NOMO-1 (cell line): ENCODE results near the gene MEGF6.

Source experiments
- DNase-seq, 2 experiments: peaks; one replicate each; lab custom pipeline; 2025; ENCODE audit not compliant: unreplicated experiment in 2 of 2; lab: John Stamatoyannopoulos, UW

The MEGF6 gene

DNA sequence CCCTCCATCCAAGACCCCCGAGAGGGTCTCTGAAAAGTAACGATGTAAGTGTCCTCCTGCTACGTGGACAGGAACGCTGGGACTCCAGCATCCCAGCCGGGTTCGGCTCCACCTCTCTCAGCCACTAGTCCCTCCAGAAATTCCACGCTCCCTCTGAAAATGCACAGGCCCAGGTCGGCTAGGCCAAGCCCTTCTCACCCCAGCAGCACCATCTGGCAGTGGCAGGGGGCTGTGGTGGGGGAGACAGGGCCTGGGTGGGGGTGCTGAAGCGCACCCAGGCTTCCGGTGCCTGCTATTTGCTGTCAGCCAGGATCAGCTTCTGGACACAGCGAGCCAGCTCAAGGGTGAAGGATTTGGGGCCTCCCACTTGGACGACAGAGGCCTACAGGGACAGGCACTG is 83.5 kb downstream of the MEGF6 start:
- no peak for DNase-seq

DNA sequence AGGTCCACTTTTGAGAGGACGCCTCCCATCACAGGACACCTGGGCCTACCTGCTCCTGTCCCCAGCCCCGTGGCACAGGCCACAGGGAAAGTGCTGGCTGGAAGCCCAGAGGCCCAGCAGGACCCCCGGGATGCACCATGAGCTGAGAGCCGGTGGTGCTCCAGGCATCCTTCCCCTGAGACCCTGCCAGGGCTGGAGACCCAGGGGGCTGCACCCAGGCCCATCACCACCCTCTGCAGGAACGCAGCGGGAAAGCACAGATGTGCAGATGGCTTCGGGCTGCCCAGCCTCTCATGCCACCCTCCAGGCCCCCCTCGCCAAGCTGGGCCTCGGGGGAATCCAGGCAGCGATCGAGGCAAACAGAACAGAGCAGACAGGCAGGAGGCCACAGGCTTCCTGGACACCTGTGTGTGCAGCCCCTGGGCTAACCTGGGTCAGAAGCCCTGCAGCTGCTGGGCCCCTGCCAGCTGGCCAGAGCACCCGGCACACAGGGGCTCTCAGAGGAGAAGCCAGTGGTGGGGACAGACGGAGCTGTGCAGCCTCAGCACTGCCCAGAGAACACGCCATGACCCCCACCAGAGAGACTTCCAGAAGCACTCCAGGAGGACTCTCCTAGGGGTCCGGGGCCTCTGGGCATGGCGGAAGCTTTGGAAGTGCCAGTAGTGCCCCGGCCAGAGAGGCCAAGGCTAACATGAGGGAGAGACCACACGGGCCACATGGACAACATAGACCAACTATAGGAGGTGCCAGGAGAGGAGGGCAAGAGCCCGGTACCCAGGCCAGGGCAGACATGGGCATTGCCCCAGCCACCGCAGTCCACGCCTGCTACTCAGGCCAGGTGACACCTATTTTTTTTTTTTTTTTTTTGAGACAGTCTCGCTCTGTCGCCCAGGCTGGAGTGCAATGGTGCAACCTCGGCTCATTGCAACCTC is 85.5 kb downstream of the MEGF6 start:
- no peak for DNase-seq

DNA sequence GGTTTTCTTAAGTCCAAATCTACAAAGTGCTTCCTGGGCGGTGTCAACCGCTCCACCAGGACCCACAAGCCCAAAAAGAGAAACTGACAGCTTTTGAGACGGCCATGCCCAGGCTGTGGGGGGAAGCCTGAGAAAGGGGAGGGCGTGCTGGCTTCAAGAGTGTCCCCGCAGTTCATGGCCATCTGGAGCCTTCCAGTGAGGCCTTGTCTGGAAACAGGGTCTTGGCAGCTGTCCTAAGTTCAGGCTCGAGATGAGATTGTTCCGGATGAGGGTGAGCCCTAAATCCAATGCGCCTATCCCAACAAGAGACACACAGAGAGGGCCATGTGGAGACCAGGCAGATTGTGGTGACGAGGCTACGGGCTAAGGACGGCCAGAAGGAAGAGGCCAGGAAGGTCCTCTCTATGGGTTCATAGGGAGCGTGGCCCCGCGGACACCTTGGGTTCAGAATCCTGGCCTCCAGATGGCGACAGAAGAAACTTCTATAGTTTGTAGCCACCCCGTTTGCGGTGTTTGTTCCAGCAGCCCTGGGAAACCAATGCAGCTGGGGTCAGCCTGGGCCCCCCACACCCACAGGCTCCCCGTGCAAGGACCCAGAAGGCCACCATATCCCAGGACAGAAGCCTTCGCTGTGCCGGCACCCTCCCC is 86.6 kb downstream of the MEGF6 start:
- DNase-seq: no peak

DNA sequence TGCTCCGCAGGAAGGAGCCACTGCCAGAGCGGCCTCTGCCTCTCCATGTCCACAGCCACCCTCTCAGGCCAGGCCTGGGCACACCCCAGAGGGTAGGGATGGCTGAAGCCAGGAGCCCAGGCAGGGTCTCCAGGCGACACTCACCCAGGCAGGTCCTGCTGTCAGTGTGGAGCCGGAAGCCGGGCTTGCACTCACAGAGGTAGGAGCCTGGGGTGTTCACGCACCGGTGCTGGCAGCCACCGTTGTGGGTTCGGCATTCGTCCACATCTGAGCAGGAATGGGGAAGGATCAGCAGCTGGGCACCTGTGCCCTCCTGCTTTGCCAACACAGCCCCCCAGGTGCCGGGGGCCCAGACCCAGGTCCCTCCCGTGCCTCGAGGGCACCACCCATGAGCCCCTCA is 87.3 kb downstream of the MEGF6 start:
- no peak for DNase-seq

DNA sequence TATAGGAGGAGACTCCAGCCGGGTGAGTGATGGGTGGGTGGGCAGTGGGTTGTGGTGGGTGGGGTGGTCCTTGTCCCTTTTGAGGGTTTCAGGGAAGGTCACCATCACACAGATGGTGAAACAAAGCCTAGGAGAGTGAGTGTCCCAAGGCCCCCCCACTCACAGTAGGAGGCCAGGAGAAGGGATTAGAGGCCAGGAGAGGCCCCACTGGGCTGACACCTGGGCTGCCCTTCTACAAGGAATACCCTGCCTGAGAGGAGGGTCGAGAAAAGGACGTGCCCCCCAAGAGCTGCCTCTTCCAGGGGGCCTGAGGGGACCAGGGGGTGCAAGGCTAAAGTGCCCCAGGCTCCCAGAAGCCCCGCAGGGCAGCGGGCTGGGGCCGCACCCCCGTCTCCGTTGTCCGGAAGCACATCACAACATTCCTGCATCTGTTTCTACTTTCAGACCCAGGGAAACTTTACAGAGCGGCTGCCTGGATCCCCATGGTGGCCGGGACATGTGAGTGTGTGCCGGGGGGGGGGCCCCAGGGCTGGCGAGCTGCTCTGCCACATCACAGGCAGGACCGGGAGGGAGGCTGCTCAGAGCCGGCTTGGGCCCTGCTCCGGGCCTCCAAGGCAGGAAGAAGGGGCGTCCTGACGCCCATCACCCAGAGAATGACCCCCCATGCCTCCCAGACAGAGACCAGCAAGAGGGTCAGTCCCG is 88.6 kb downstream of the MEGF6 start:
- no peak for DNase-seq

DNA sequence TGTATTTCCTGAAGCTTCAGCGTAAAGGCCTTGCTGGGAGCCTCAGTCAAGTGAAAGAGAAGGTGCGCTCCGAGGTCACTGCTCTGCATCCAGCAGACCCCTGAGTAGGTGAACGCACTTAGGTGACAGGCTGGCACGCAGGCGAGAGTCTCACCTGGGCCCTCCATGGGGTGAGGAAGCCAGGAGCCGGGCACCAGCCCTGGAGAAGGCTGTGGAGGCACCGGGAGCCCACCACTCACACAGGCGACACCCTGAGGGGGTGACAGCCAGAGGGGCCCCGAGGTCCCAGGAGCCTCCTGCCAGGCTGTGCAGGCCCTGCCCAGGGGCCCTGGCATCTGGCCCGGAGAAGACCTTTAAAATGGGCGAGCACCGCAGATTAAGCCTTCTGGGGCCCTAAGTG is 89.2 kb downstream of the MEGF6 start:
- DNase-seq: no peak

DNA sequence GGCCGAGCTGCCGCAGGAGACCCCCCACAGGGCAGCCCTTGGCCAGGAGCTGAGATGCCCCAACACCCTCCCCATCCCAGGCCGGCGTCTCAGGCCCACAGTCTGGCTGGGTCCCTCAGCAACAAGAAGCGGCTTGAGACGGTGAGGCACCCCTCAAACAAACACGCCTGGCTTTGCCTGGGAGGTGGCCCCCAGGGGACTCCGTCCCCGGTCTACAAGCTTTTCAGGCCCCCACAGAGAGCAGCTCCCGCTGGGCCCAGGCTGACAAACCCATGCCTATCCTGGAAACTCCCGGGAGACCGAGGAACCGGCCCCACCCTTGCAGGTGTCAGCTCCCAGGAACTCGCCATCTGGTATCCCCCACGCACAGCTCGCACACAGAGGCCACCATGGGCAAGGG is 89.9 kb downstream of the MEGF6 start:
- no peak for DNase-seq

DNA sequence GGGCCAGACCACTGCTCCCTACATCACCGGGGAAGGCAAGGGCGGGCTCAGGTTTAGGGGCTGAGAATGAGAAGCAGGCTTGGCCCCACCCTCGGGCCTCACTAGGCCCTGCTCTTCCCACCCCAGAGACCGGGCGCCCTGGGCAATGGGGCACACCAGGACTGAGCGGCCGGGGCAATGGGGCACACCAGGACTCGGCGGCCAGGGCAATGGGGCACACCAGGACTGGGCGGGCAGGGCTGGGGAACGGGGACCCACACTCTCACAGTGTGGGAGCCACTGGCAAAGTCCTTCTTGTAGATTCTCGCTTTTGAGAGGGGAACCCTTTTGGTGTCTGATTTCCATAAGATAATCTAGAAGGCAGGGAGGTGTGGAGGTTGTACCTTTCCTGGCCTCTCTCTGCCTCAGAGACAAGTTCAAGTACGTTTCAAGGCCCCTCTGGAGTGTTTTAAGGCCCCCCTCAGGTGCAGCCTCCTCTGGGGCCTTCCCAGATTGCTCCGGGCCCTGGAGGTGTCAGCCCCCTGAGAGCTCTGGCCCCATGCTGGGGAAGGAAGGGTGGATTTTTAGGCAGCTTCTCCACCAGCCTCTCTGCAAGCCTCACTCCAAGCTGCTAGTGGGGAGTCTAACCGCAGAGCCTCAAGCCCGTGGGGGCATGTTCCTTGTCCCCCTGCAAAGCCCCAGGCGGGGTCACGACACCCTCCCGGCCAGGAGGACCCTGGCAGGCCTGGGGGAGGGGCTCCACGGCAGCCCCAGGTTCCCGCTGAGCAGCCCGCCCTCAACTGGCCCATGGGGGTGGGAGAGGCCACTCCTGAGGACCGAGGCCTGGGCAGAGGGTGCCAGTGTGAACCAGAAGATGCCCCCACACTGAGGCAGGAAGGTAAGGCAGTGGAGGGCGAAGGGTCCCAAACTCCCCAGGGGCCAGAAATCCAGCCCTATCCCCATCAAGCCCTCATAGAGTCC is 90.6 kb downstream of the MEGF6 start:
- no peak for DNase-seq

DNA sequence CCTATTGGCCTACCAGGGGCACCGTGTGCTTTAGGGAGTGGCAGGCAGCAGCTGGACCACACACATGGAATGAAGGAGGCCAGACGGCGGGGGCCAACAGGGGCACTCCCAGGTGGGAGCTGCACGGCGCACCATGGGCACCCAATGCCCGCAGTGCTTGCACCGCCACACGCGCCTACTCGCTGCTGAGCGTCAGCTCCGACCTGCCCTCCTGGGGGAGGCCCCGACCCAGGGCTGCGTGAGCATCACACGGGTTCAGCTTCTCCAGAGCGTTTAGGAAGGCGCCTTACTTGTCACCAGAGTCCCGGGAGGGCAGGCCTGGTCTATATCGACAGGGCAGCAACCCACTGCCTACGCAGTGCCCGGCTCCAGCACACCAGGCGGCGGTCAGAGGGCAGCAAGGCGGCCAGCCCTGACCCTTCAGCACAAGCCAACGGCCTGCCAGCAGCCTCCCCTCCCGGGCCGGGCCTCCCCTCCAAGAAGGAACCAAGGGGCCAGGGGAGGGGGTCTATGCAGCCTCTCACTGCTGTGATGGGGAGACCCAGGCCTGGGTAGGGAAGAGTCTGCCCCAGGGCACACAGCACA is 91.9 kb downstream of the MEGF6 start:
- no peak for DNase-seq

DNA sequence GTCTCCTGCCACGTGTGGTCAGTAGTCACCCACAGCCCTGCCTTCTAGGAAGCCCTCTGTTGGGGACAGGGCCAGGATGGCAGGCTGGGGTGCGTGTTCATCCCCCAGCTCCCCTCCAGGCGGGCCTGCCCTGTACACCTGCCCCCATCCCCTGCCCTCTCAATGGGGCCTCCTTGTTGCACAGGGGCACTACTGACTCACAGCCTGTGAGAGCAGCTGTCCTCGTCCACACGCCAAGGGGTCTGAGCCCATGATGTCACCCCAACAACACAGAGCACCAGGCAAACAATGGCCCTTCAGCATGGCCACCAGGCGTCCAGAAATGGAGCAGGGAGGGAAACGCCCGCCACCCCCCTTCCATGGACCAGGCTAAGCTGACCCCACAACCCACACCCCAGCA is 92.6 kb downstream of the MEGF6 start:
- no peak for DNase-seq

DNA sequence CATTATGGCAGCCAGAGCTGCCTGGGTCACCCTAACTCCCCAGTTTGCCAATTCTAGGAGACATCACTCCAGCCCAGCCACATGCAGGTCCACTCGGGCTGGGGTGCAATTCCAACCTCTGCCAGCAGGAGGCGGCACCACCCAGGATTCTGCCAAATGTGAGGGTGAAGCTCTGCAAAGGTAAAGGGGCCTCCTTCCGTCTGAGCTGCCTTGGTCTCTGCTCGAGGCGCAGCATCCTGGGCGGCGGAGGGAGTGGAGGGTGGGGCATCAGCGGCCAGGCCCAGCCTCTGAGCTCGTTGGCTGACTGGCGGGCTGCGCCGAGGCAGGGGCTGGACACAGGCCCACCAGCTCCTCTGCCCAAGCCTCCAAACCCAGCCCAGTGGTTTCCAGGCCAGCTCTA is 93.1 kb downstream of the MEGF6 start:
- no peak for DNase-seq

DNA sequence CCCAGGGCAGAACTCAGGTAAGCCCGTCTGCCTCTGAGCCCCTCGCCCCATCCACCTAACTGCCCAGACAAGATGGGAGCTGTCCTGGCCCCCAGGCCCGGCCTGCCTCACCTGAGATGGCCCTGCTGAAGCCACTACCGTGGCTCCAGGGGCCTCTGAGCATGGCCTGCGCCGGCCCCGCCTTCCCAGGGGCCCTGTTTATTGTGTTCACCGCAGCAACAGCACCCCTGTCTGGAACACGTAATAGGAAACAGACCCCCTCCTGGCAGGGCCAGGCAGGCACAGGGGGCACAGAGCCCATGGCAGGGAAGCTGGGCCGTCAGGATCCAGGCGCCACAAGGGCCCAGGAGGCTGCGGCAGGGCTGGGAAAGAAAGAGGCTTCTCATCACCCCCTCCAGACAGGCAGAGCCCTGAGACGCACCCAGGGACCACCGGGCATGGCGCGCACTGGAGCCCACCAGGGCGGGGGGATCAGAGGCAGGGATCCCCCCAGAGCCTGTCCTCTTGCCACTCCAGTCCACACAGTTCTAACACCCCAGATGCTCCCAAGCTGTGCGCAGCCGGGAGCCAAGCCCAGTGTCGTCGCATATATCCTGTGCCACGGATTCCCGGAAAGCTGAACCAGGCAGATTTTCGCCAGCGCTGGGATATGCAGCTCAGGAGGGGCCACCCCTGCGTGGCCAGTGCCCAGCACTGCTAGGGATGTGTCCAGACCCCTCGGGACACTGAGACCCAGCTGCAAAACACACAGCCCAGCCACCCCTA is 94.2 kb downstream of the MEGF6 start:
- no peak for DNase-seq

DNA sequence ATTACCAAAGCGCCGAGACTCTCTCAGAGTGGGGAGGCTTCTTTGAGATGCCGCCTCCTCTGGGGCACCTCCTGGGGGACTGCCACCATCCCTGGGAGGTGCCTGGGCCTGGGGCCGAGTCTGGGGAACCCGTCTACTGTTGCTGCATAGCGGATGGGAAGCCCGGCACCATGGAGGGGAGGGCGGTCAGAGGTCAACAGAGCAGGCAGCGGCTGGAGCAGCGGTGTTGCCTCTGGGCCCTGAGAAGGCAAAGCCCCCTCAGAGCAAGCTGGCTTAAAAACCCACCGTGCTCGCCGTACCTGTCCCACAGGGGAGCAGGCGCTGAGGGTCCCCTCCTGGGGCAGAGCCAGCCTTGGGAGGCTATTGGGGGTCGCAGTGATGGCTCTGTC is 94.8 kb downstream of the MEGF6 start:
- no peak for DNase-seq

DNA sequence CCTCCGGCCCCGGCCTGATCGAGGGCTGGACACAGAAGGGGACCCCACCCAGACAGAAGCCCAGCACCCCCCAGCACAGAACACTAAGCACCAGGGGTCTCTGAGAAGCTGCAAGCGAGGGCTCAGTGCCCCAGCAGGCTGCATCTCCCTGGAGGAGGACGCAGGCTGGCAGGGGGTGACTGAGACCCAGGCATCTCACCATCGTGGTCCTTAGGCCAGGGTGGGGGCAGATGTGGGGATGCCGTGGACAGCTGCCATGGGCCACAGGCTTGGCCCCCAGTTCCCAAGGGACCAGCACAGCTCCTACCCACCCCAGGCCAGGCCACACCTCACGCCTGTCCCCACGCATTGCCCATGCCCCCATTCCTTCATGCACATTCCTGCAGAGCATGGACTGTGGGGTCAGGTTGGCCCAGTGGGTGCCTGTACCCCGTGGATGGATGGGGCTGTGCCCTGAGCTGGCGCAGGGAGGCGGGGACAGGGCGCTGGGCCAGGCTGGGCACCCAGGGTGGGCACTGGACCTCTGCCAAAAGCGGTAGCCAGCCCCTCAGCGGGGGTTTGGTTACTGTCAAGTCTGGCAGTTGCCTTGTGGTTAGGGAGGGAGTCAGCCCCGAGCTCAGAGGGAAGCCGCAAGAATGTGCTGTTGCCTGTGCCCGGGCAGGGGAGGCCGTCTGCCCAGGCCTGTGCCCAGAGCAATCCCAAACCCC is 95.4 kb downstream of the MEGF6 start:
- no peak for DNase-seq

DNA sequence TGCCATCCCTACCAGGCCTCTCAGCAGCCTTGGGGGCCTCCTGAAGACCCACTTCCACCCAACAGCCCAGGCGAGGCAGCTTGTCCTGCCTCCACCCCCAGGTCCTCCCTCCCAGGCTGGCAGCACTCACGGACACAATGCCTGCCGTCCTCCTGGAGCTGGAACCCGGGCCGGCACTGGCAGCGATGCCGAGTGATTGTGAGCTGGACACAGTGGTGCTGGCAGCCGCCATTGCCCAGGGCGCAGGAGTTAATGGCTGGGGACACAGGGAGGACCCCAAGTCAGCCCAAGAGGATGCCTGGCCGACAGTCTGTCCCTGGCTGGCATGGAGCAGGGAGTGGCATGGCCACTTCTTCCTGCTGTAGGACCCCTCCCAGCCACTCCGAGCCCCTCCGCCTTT is 96.0 kb downstream of the MEGF6 start:
- no peak for DNase-seq

DNA sequence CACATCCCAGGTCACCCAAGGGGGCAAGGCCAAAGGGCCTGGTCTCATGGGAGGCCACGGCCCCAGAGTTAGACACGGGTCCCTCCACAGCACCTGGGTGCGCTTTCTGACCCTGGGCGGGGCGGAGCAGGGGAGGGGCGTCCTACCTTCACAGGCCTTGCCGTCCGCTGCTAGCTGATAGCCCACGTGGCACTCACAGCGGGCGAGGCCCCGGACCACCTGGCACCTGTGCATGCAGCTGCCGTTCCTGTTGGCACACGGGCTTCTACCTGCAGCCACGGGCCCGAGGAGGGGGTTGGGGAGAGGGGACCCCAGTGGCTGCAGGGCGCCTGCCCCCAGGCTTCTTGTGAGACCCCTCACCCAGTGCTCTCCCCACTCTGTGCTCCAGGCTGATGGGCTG is 96.9 kb downstream of the MEGF6 start:
- DNase-seq: no peak

DNA sequence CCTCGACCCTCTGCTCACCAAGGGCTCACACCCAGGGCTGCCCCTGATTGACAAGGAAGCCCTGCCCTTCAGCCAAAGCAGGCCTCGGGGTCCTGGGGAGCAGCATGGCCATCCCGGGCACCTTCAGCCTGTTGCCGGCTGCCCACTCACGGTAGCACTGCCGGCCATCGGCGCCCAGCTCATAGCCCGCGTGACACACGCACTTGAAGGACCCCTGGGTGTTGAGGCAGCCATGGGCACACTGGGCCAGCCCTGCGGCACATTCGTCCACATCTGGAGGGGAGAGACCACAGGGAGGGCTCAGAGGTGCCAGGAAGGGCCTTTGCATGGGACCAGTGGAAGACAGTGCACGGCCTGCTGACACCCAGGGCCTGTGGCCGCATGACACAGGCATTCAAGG is 99.5 kb downstream of the MEGF6 start:
- DNase-seq: no peak

DNA sequence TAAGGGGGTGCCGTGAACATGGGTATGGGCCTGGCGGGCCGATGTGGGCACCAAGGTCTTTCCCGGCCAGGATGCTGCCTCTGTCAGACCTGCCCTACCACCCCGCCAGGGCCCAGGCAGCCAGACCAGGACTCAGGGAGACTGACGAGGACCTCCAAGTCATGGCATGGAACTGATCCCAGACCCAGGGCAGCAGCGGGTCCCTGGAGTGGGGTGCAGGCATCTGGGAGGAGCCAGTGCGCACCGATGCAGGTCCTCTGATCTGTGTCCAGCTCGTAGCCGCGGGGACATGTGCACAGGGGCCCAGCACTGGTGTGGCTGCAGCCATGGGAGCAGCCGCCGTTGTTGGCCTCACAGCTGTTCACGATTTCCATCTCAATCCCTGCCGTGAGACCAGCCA is 100.0 kb downstream of the MEGF6 start:
- no peak for DNase-seq

DNA sequence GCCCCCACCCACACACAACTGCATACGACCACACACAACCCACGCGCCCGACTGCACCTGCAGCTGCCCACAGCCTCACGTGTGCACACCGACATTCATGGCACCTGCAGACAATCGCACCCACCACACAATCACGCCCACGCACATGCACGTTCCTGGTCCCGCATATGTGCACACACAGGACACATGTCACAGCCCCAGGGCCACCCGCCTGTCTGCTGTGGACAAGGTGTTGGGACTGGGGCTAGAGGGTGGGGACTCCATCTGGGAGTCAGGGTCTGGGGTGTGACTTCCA is 100.4 kb downstream of the MEGF6 start:
- DNase-seq: no peak
